Vagina (tissue), 2 donors: ENCODE results near the gene NFAT5. TPM values are rescaled to one million over a fixed set of nuclear protein-coding genes. Genes with fewer than 3 reads are reported as not detected.

Source experiments
- DNase-seq, 2 donors: peaks; one replicate each; pipeline ENCODE4 v3.0.0-alpha.2; 2017; ENCODE audit errors: extremely low spot score in 2 of 2
- H3K27ac ChIP-seq: fragments of 200-600 bp; sonication (generic); one replicate; pipeline ENCODE4 v1.5.1; 2019
- H3K27me3 ChIP-seq: fragments of 200-600 bp; sonication (generic); one replicate; pipeline ENCODE4 v1.5.1; 2019
- H3K36me3 ChIP-seq, 2 donors: fragments of 200-600 bp; sonication (generic); one replicate each; pipeline ENCODE4 v1.5.1; 2017 to 2019
- H3K4me1 ChIP-seq: fragments of 200-600 bp; sonication (generic); one replicate; pipeline ENCODE4 v1.5.1; 2019
- H3K4me3 ChIP-seq, 2 donors: fragments of 200-600 bp; sonication (generic); 1 replicate in 1 of 2; 2 replicates in 1 of 2; pipeline ENCODE4 v1.5.1; 2016 to 2019
- H3K9me3 ChIP-seq: fragments of 200-600 bp; sonication (generic); one replicate; pipeline ENCODE4 v1.5.1; 2019
- CTCF ChIP-seq, 3 experiments: fragments of 450-650 bp in 2 of 3; fragments of 200-600 bp in 1 of 3; sonication (generic) in 1 of 3; IDR thresholded peaks; one replicate each; pipeline ENCODE4 v1.5.1; 2017 to 2019; ENCODE audit warnings: antibody characterized with exemption in 3 of 3, mild to moderate bottlenecking in 2 of 3, moderate library complexity in 2 of 3
- POLR2A ChIP-seq, 2 donors: fragments of 450-650 bp; IDR thresholded peaks; one replicate each; pipeline ENCODE4 v1.6.1; 2017; ENCODE audit warnings: antibody characterized with exemption in 2 of 2, mild to moderate bottlenecking in 2 of 2, moderate library complexity in 2 of 2
- POLR2AphosphoS5 ChIP-seq, 2 donors: sonication (generic); formaldehyde crosslinking; IDR thresholded peaks; one replicate each; pipeline ENCODE4 v1.9.0; 2017; ENCODE audit warnings: antibody characterized with exemption in 2 of 2, mild to moderate bottlenecking in 2 of 2, low read depth in 1 of 2; ENCODE audit not compliant: insufficient read depth in 1 of 2
- intact Hi-C: fragments of 100-400 bp; cut with DNase I; formaldehyde crosslinking; loops from one replicate; pipeline ENCODE4 v1.15.1; 2023
- total RNA-seq: library from RNA; depleted of rRNA; stranded (reverse); fragments of >200 nt; gene quantifications from one replicate; pipeline ENCODE4 v1.2.3, GENCODE V29; 2016

The NFAT5 gene
- total RNA-seq, 1 donor from 2014 or later, result 63.8 TPM

- Histone ChIP-seq H3K27ac (no peak overlapping the region), H3K9me3 (no peaks in the 10 kb centered on the region), H3K36me3 (peaks cover 0 to 42% of the 10 kb centered on the region in 2 donors), H3K4me1 (no peaks in the 10 kb centered on the region), H3K4me3 (no peak overlapping the region), H3K27me3 (no peaks in the 10 kb centered on the region)
- intact Hi-C loops, result no loop called here
- DNase-seq, result no peak
- no peak for TF ChIP-seq CTCF (IDR thresholded peaks at IDR 0.05)
- no peak for TF ChIP-seq POLR2A (IDR thresholded peaks at IDR 0.05)
- no peak for TF ChIP-seq POLR2AphosphoS5 (IDR thresholded peaks at IDR 0.05; ENCODE audit: insufficient read depth in 1 of 2, low read depth in 1 of 2)
Observed at GRCh38 chr16:69662901-69663300, 97.1 kb downstream of the NFAT5 start.

GRCh38 chr16:69663846-69664245 lies 98.1 kb downstream of the NFAT5 start:
- TF ChIP-seq CTCF (IDR thresholded peaks at IDR 0.05) (no peak), POLR2A (IDR thresholded peaks at IDR 0.05) (no peak), POLR2AphosphoS5 (IDR thresholded peaks at IDR 0.05; ENCODE audit: insufficient read depth in 1 of 2, low read depth in 1 of 2) (no peak)
- no peak overlapping the region for H3K27ac ChIP-seq
- H3K36me3 ChIP-seq, result peaks cover 0 to 42% of the 10 kb centered on the region in 2 donors
- H3K27me3 ChIP-seq, result no peaks in the 10 kb centered on the region
- DNase-seq, result no peak
- H3K4me3 ChIP-seq, result no peak overlapping the region
- no peaks in the 10 kb centered on the region for H3K9me3 ChIP-seq
- H3K4me1 ChIP-seq, result no peaks in the 10 kb centered on the region
- intact Hi-C loops, result no loop called here

GRCh38 chr16:69669577-69669976 lies 103.8 kb downstream of the NFAT5 start:
- H3K4me1 ChIP-seq, result no peaks in the 10 kb centered on the region
- H3K9me3 ChIP-seq, result no peaks in the 10 kb centered on the region
- no peaks in the 10 kb centered on the region for H3K27me3 ChIP-seq
- intact Hi-C loops, result no loop called here
- no peak overlapping the region for H3K27ac ChIP-seq
- H3K4me3 ChIP-seq, result no peak overlapping the region
- peaks cover 0 to 40% of the 10 kb centered on the region in 2 donors for H3K36me3 ChIP-seq
- no peak for DNase-seq
- TF ChIP-seq CTCF (IDR thresholded peaks at IDR 0.05), result no peak
- no peak for TF ChIP-seq POLR2AphosphoS5 (IDR thresholded peaks at IDR 0.05; ENCODE audit: insufficient read depth in 1 of 2, low read depth in 1 of 2)
- TF ChIP-seq POLR2A (IDR thresholded peaks at IDR 0.05), result no peak

- intact Hi-C loops, result no loop called here
- Histone ChIP-seq H3K36me3 (peaks cover 0 to 47% of the 10 kb centered on the region in 2 donors), H3K9me3 (no peaks in the 10 kb centered on the region), H3K4me3 (no peak overlapping the region), H3K27me3 (no peaks in the 10 kb centered on the region), H3K27ac (no peak overlapping the region), H3K4me1 (no peaks in the 10 kb centered on the region)
- no peak for TF ChIP-seq POLR2AphosphoS5 (IDR thresholded peaks at IDR 0.05; ENCODE audit: insufficient read depth in 1 of 2, low read depth in 1 of 2)
- TF ChIP-seq CTCF (IDR thresholded peaks at IDR 0.05), result no peak
- TF ChIP-seq POLR2A (IDR thresholded peaks at IDR 0.05), result no peak
- no peak for DNase-seq
Observed at GRCh38 chr16:69672315-69672997, 106.7 kb downstream of the NFAT5 start.

GRCh38 chr16:69672998-69673713 lies 107.4 kb downstream of the NFAT5 start:
- Histone ChIP-seq H3K4me3 (no peak overlapping the region), H3K36me3 (peaks cover 0 to 51% of the 10 kb centered on the region in 2 donors), H3K9me3 (no peaks in the 10 kb centered on the region), H3K27ac (no peak overlapping the region), H3K4me1 (no peaks in the 10 kb centered on the region), H3K27me3 (no peaks in the 10 kb centered on the region)
- TF ChIP-seq POLR2A (IDR thresholded peaks at IDR 0.05), result no peak
- no peak for TF ChIP-seq CTCF (IDR thresholded peaks at IDR 0.05)
- no peak for TF ChIP-seq POLR2AphosphoS5 (IDR thresholded peaks at IDR 0.05; ENCODE audit: insufficient read depth in 1 of 2, low read depth in 1 of 2)
- intact Hi-C loops, result no loop called here
- no peak for DNase-seq
